GM18502 (cell line): ENCODE results near the gene TYRO3.
"Not testable (repeated sequence)": the region's sequence is repeated elsewhere in the genome, so short reads cannot be mapped to it uniquely, and the experiment has no call there.

Experiments
- ATAC-seq: cut with Tn5 transposase; IDR thresholded peaks from one replicate; pipeline ENCODE4 v1.9.1; 2021; ENCODE audit warnings: mild to moderate bottlenecking; ENCODE audit not compliant: unreplicated experiment, poor library complexity

TYRO3 gene

GRCh38 chr15:41571948-41572347, 12.9 kb downstream of the TYRO3 start:
- no peak for ATAC-seq

- no peak for ATAC-seq
Observed at GRCh38 chr15:41572866-41573265, 13.9 kb downstream of the TYRO3 start.

GRCh38 chr15:41573396-41573795, 14.4 kb downstream of the TYRO3 start:
- ATAC-seq, result no peak

GRCh38 chr15:41574158-41574557, 15.1 kb downstream of the TYRO3 start:
- ATAC-seq, result no peak

- ATAC-seq, result no peak
Observed at GRCh38 chr15:41575282-41575681, 16.3 kb downstream of the TYRO3 start.

- no peak for ATAC-seq
Observed at GRCh38 chr15:41577863-41578735, 19.1 kb downstream of the TYRO3 start.

- ATAC-seq, result no peak
Observed at GRCh38 chr15:41578736-41579383, 19.8 kb downstream of the TYRO3 start.

- no peak for ATAC-seq
Observed at GRCh38 chr15:41581110-41581509, 22.1 kb downstream of the TYRO3 start.

- no peak for ATAC-seq
Observed at GRCh38 chr15:41583795-41584194, 24.8 kb downstream of the TYRO3 start.

GRCh38 chr15:41584636-41585126, 25.7 kb downstream of the TYRO3 start:
- no peak for ATAC-seq

GRCh38 chr15:41585127-41586047, 26.4 kb downstream of the TYRO3 start:
- ATAC-seq, result no peak

GRCh38 chr15:41586531-41587282, 27.7 kb downstream of the TYRO3 start:
- not testable (repeated sequence) for ATAC-seq

GRCh38 chr15:41589018-41589417, 30.0 kb downstream of the TYRO3 start:
- ATAC-seq, result not testable (repeated sequence)

GRCh38 chr15:41589571-41589970, 30.6 kb downstream of the TYRO3 start:
- not testable (repeated sequence) for ATAC-seq

- ATAC-seq, result not testable (repeated sequence)
Observed at GRCh38 chr15:41591217-41591616, 32.2 kb downstream of the TYRO3 start.

GRCh38 chr15:41592718-41593117, 33.7 kb downstream of the TYRO3 start:
- not testable (repeated sequence) for ATAC-seq

- ATAC-seq, result no peak
Observed at GRCh38 chr15:41594801-41595746, 36.1 kb downstream of the TYRO3 start.

GRCh38 chr15:41596972-41597371, 38.0 kb downstream of the TYRO3 start:
- ATAC-seq, result no peak

- no peak for ATAC-seq
Observed at GRCh38 chr15:41597787-41598186, 38.8 kb downstream of the TYRO3 start.
